Activated naive CD4-positive, alpha-beta T cell treated with anti-CD3 and anti-CD28 coated beads, Interleukin-2, amount 50 U/mL, for 24 hours (primary cell): ENCODE data around the gene RASGRP3.

ENCODE experiments used
- H3K27ac Mint-ChIP-seq: one replicate; pipeline ENCODE4 v1.8.0; 2021; ENCODE audit warnings: mild to moderate bottlenecking, mixed read lengths
- H3K27me3 Mint-ChIP-seq: one replicate; pipeline ENCODE4 v1.8.0; 2021; ENCODE audit warnings: mixed read lengths
- H3K36me3 Mint-ChIP-seq: one replicate; pipeline ENCODE4 v1.8.0; 2021; ENCODE audit warnings: mixed read lengths
- H3K4me1 Mint-ChIP-seq: one replicate; pipeline ENCODE4 v1.8.0; 2021; ENCODE audit warnings: mixed read lengths
- H3K4me3 Mint-ChIP-seq: one replicate; pipeline ENCODE4 v1.8.0; 2021; ENCODE audit warnings: mild to moderate bottlenecking, mixed read lengths
- H3K9me3 Mint-ChIP-seq: one replicate; pipeline ENCODE4 v1.8.0; 2021; ENCODE audit warnings: mixed read lengths

The RASGRP3 gene

GRCh38 chr2:33478968-33479731, 2.7 kb downstream of the RASGRP3 start:
- Mint-ChIP-seq H3K27ac (no peak overlapping the region), H3K9me3 (no peaks in the 10 kb centered on the region), H3K4me3 (no peak overlapping the region), H3K27me3 (no peaks in the 10 kb centered on the region), H3K4me1 (peaks cover 33% of the 10 kb centered on the region), H3K36me3 (no peaks in the 10 kb centered on the region)

GRCh38 chr2:33482518-33482917, 6.1 kb downstream of the RASGRP3 start:
- Mint-ChIP-seq H3K4me1 (peaks cover 7% of the 10 kb centered on the region), H3K9me3 (peaks cover 4% of the 10 kb centered on the region), H3K27me3 (no peaks in the 10 kb centered on the region), H3K4me3 (no peak overlapping the region), H3K36me3 (peaks cover 3% of the 10 kb centered on the region), H3K27ac (no peak overlapping the region)

GRCh38 chr2:33484042-33484621, 7.7 kb downstream of the RASGRP3 start:
- Mint-ChIP-seq H3K36me3 (peaks cover 3% of the 10 kb centered on the region), H3K9me3 (peaks cover 4% of the 10 kb centered on the region), H3K4me3 (no peak overlapping the region), H3K27ac (no peak overlapping the region), H3K27me3 (no peaks in the 10 kb centered on the region), H3K4me1 (no peaks in the 10 kb centered on the region)

DNA sequence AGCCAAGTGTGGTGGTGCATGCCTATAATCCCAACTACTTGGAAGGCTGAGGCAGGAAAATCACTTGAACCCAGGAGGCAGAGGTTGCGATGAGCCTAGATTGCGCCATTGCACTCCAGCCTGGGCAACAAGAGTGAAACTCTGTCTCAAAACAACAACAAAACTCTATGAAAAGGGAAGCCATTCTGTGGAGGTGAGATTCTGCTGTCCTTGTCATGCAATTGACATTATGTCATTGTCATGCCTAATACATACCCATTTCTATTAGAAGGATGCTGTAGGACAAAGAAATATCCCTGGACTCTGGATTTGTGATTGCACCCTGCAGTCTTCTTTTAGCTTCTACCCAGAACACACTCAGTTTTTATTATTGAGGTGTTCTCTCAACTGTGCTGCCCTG, 8.6 kb downstream of the RASGRP3 start:
- Mint-ChIP-seq H3K4me3 (no peak overlapping the region), H3K4me1 (no peaks in the 10 kb centered on the region), H3K27me3 (no peaks in the 10 kb centered on the region), H3K9me3 (peaks cover 4% of the 10 kb centered on the region), H3K27ac (no peak overlapping the region), H3K36me3 (peaks cover 3% of the 10 kb centered on the region)

GRCh38 chr2:33486544-33486943, 10.1 kb downstream of the RASGRP3 start:
- no peak overlapping the region for H3K4me3 Mint-ChIP-seq
- H3K36me3 Mint-ChIP-seq = peaks cover 6% of the 10 kb centered on the region
- no peaks in the 10 kb centered on the region for H3K4me1 Mint-ChIP-seq
- H3K27me3 Mint-ChIP-seq = no peaks in the 10 kb centered on the region
- peaks cover 4% of the 10 kb centered on the region for H3K9me3 Mint-ChIP-seq
- no peak overlapping the region for H3K27ac Mint-ChIP-seq

DNA sequence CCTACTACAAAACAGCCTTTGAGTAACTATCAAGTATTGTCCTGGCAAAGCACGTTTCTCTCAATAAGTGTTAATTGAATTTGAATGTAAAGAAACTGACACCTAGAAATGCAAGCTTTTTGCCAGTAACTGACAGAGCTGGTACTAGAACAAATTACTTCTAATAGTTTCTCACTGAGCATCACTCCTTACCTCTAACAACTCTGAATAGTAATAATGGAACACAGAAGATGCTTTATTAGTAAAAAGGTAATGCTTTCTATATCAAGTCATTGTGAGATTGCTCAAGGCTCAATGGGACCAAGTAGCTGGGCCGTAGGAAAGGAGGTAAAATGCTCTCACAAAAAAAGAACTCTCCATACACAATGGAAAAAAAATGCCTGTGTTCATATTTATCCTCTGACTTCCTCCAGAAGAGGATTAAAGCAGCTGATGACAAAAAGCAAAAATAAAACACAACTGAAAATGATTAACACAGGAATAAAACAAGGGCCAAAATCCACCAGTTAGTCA, 11.8 kb downstream of the RASGRP3 start:
- peaks cover 4% of the 10 kb centered on the region for H3K9me3 Mint-ChIP-seq
- H3K4me3 Mint-ChIP-seq = no peak overlapping the region
- H3K4me1 Mint-ChIP-seq = no peaks in the 10 kb centered on the region
- no peak overlapping the region for H3K27ac Mint-ChIP-seq
- H3K27me3 Mint-ChIP-seq = no peaks in the 10 kb centered on the region
- H3K36me3 Mint-ChIP-seq = peaks cover 6% of the 10 kb centered on the region

DNA sequence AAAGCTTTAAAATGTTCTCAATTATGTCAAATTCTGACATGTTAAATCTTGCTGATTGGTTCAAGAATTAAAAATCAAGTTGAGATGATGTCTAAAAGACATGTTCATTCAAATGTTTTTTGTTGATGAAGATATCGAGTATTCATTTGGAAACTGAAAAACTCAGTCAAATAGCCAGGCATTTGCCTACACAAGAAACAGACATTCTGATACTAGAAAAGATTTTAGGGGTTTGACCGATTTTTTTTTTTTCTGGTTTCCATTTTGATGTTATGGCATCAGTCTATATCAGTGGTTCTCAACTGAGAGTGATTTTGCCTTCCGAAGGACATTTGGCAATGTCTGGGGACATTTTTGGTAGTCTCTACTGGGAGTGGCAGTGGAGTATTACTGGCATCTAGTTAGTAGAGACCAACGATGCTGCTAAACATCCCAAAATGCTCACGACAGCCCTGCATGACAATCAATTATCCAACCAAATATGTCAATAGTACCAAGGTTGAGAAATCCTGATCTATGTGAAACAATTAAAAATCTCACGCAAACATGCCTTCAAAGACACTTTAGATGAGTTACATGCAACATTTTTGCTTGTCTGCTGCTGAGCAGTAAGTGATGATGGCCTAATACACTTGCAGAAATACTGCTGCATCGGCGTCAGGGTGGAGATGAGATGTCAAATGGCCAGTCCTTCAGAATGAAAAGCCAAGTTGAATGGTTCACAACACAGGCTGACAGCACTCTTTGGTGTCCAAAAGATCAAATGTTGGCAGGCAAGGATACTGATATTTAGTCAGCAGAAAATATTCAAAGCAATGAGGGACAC, 12.5 kb downstream of the RASGRP3 start:
- Mint-ChIP-seq H3K4me1 (no peaks in the 10 kb centered on the region), H3K36me3 (peaks cover 6% of the 10 kb centered on the region), H3K4me3 (no peak overlapping the region)

DNA sequence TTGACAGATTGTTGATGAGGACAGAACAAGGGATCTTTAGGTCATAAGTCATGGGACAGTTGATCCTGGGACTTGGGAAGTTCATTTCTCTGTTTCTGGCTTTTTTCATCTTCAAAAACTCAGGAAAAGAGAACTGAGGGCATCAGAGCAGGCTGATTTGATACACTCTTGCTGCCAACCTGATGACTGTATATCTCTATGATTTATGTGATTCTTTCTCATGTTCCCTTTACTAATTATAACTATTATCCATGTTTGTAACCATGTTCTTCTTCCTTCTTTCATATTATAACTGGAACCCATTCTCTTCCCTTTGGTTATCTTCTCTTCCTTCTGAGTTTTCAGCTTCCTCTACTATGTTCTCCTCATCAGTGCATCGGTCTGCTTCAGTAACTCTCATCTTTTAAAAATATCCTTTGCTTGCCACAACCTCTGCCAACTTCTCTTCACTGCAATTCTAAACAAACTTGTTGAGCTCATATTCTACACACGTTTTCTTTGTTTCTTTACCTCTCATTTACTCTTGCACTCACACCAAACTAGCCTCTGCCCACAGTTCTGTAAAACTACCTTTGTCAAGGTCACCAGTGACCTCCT, 13.5 kb downstream of the RASGRP3 start:
- Mint-ChIP-seq H3K9me3 (peaks cover 4% of the 10 kb centered on the region), H3K4me3 (no peak overlapping the region), H3K36me3 (peaks cover 6% of the 10 kb centered on the region), H3K27ac (no peak overlapping the region), H3K4me1 (no peaks in the 10 kb centered on the region), H3K27me3 (no peaks in the 10 kb centered on the region)

More for the DNA sequence above, 12.5 kb downstream of the RASGRP3 start:
- Mint-ChIP-seq H3K27me3 (no peaks in the 10 kb centered on the region), H3K27ac (no peak overlapping the region), H3K9me3 (peaks cover 4% of the 10 kb centered on the region)

DNA sequence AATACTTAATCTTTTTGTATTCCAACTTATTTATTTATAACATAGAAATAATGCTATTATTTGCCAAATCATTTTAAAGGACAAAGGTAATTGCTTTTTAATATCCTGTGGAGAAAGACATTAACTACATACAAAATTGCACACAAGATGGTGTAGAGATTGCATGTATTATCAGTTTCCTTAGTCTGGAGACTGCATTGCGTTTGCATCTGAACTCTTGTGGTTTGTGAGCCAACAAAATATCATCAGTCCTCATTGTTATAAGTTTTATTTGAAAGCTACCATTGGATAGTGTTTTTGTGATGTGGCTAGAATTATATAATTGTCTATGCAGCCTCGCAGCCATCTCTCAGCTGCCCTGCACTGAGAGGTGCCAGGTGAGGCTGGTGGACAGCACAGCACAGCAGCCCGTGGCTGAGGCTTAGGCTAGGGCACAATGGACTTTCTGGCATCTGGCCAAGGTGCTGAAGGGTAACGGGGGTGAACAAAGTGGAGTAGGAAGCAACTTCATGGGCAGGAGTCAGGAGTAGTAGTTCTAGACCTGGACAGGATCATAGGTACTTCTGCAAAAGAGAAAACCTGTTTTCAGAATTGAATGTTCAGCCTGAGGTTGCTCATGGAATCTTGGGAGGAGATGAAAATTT, 15.1 kb downstream of the RASGRP3 start:
- Mint-ChIP-seq H3K27ac (no peak overlapping the region), H3K36me3 (peaks cover 4% of the 10 kb centered on the region), H3K4me1 (peaks cover 7% of the 10 kb centered on the region), H3K9me3 (peaks cover 2% of the 10 kb centered on the region), H3K4me3 (no peak overlapping the region), H3K27me3 (no peaks in the 10 kb centered on the region)

GRCh38 chr2:33492399-33493134, 16.1 kb downstream of the RASGRP3 start:
- Mint-ChIP-seq H3K4me3 (no peak overlapping the region), H3K27ac (no peak overlapping the region), H3K27me3 (no peaks in the 10 kb centered on the region), H3K36me3 (peaks cover 3% of the 10 kb centered on the region), H3K4me1 (peaks cover 11% of the 10 kb centered on the region), H3K9me3 (no peaks in the 10 kb centered on the region)

GRCh38 chr2:33494155-33494779, 17.8 kb downstream of the RASGRP3 start:
- Mint-ChIP-seq H3K4me1 (peaks cover 17% of the 10 kb centered on the region), H3K27ac (no peak overlapping the region), H3K36me3 (peaks cover 3% of the 10 kb centered on the region), H3K27me3 (no peaks in the 10 kb centered on the region), H3K9me3 (no peaks in the 10 kb centered on the region), H3K4me3 (no peak overlapping the region)

DNA sequence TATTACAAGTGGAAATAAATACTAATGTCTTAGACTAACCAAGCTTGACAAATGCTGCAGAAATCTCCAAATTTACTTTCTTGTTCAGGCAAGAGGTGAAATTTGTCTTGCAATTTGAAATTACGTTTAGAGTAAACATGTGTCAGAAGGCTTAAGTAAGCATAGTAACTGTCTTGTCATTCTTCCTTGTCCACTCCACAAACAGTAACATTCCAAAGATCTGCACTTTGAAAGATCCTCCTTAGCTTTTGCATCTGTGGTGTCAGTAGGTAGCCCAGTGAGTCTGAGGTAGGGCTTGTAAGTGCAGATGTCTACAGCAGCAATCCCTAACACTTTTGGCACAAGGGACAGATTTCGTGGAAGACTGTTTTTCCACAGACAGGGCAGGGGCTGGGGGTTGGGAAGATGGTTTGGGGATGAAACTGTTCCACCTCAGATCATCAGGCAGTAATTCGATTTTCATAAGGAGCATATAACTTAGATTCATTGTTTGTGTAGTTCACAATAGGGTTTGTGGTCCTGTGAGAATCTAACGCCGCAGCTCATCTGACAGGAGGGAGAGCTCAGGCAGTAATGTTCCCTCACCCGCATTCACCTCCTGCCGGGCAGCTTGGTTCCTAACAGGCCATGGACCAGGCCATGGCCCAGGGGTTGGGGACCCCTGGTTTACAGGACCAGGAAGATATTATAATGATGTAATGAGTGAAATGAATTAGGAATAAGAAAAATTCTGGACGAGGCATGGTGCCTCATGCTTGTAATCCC, 18.6 kb downstream of the RASGRP3 start:
- H3K9me3 Mint-ChIP-seq = no peaks in the 10 kb centered on the region
- peaks cover 2% of the 10 kb centered on the region for H3K36me3 Mint-ChIP-seq
- peaks cover 17% of the 10 kb centered on the region for H3K4me1 Mint-ChIP-seq
- no peak overlapping the region for H3K27ac Mint-ChIP-seq
- no peak overlapping the region for H3K4me3 Mint-ChIP-seq
- no peaks in the 10 kb centered on the region for H3K27me3 Mint-ChIP-seq

GRCh38 chr2:33495683-33496082, 19.2 kb downstream of the RASGRP3 start:
- Mint-ChIP-seq H3K27ac (no peak overlapping the region), H3K36me3 (no peaks in the 10 kb centered on the region), H3K4me1 (peaks cover 17% of the 10 kb centered on the region), H3K27me3 (no peaks in the 10 kb centered on the region), H3K4me3 (no peak overlapping the region), H3K9me3 (no peaks in the 10 kb centered on the region)

- H3K9me3 Mint-ChIP-seq = no peaks in the 10 kb centered on the region
- H3K36me3 Mint-ChIP-seq = no peaks in the 10 kb centered on the region
- no peak overlapping the region for H3K27ac Mint-ChIP-seq
- H3K27me3 Mint-ChIP-seq = no peaks in the 10 kb centered on the region
- peaks cover 17% of the 10 kb centered on the region for H3K4me1 Mint-ChIP-seq
- no peak overlapping the region for H3K4me3 Mint-ChIP-seq
These were observed 19.7 kb downstream of the RASGRP3 start for GRCh38 chr2:33496150-33496549.
